Erythroblast (primary cell): Measurements from ENCODE around the gene TPM2.

Experiments used
- GATA1 ChIP-seq: IDR thresholded peaks from 2 replicates; pipeline ENCODE4 v1.6.1; 2011; ENCODE audit warnings: low read depth, mild to moderate bottlenecking, control low read depth, low read length, moderate library complexity
- POLR2A ChIP-seq: IDR thresholded peaks from 2 replicates; pipeline ENCODE4 v1.6.1; 2011; ENCODE audit warnings: mild to moderate bottlenecking, low read length

DNA sequence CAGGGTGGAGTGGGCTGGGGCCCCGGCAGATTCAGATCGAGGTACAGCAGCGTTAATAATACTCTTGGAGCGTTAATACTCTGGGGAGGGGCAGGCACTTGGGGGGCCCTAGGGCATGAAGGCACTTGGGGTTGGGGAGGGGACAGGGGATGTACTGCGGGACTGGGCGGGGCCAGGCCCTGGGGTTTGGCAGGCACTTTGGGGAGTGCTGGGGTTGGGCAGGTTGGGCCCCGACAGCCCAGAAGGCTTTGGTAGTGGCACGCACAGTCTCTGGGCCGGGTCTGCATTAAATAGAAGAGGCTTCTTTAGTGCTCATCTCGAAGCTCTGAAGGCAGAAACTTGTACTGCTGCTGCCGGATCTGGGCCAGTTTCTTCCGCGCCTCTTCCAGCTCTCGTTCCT is 7.8 kb upstream of the TPM2 start:
- no peak for TF ChIP-seq POLR2A
- TF ChIP-seq GATA1, result no peak
